Measurements from ENCODE around the gene NMT1.

- TF ChIP-seq CTCF (IDR thresholded peaks at IDR 0.05 in 8 of 11, conservative IDR thresholded peaks at IDR 0.05 in 3 of 11) (no peak), POLR2AphosphoS5 (IDR thresholded peaks at IDR 0.05) (no peak), POLR2A (IDR thresholded peaks at IDR 0.05) (no peak)
Measured at GRCh38 chr17:45070001-45070400, 8.9 kb downstream of the NMT1 start.

Data from spleen (tissue), 7 donors.